Prostate gland (tissue), 2 donors: ENCODE results near the gene FAM193A.

Experiments used
- CTCF ChIP-seq, 4 experiments: fragments of 200-600 bp in 2 of 4; fragments of 450-650 bp in 2 of 4; sonication (generic) in 2 of 4; IDR thresholded peaks; 1 replicate in 3 of 4; 2 replicates in 1 of 4; pipeline ENCODE4 v1.5.1; 2016 to 2019; ENCODE audit warnings: antibody characterized with exemption in 4 of 4, mild to moderate bottlenecking in 2 of 4, moderate library complexity in 2 of 4
- POLR2A ChIP-seq: fragments of 450-650 bp; IDR thresholded peaks from one replicate; pipeline ENCODE4 v1.6.1; 2016; ENCODE audit warnings: antibody characterized with exemption, mild to moderate bottlenecking
- POLR2AphosphoS5 ChIP-seq: sonication (generic); formaldehyde crosslinking; IDR thresholded peaks from one replicate; pipeline ENCODE4 v1.6.1; 2017; ENCODE audit warnings: antibody characterized with exemption

- TF ChIP-seq POLR2A (no peak), CTCF (IDR thresholded peaks at IDR 0.05) (no peak), POLR2AphosphoS5 (no peak)
Observed at GRCh38 chr4:2608291-2608690, 71.8 kb downstream of the FAM193A start.
